Heart left ventricle (tissue), 16 donors: ENCODE measurements around the gene BMPR1A. TPM values are rescaled to one million over a fixed set of nuclear protein-coding genes. Genes with fewer than 3 reads are reported as not detected.

ENCODE experiments used
- ATAC-seq, 4 donors: fragments of 200-7000 bp; cut with Tn5 transposase; one replicate each; pipeline ENCODE4 v1.9.1; 2020 to 2022; ENCODE audit warnings: moderate library complexity in 4 of 4, mild to moderate bottlenecking in 3 of 4, moderate number of reproducible peaks in 1 of 4
- DNase-seq, 5 donors: peaks; one replicate each; pipeline ENCODE4 v3.0.0-alpha.2; 2020
- H3K27ac ChIP-seq, 12 donors: fragments of 200-600 bp; sonication (generic) in 4 of 12; one replicate each; pipeline versions ENCODE4 v1.5.0 to v1.8.0; 2016 to 2022; ENCODE audit warnings: mild to moderate bottlenecking in 2 of 12
- H3K27me3 ChIP-seq, 9 donors: fragments of 200-600 bp; sonication (generic) in 2 of 9; one replicate each; pipeline versions ENCODE4 v1.5.1 to v1.8.0; 2016 to 2022; ENCODE audit warnings: mild to moderate bottlenecking in 3 of 9
- H3K36me3 ChIP-seq, 9 donors: fragments of 200-600 bp; sonication (generic) in 2 of 9; one replicate each; pipeline versions ENCODE4 v1.5.0 to v1.8.0; 2018 to 2022; ENCODE audit warnings: mild to moderate bottlenecking in 2 of 9
- H3K4me1 ChIP-seq, 12 donors: fragments of 200-600 bp; sonication (generic) in 4 of 12; one replicate each; pipeline versions ENCODE4 v1.5.0 to v1.8.0; 2016 to 2022; ENCODE audit warnings: mild to moderate bottlenecking in 3 of 12
- H3K4me3 ChIP-seq, 12 donors: fragments of 200-600 bp; sonication (generic) in 4 of 12; one replicate each; pipeline versions ENCODE4 v1.5.0 to v1.8.0; 2017 to 2022; ENCODE audit warnings: mild to moderate bottlenecking in 9 of 12, moderate library complexity in 4 of 12
- H3K9me3 ChIP-seq, 12 donors: fragments of 200-600 bp; sonication (generic) in 4 of 12; one replicate each; pipeline versions ENCODE4 v1.5.0 to v1.8.0; 2016 to 2022; ENCODE audit warnings: mild to moderate bottlenecking in 1 of 12
- POLR2A ChIP-seq, 2 donors: fragments of 450-650 bp; IDR thresholded peaks; one replicate each; pipeline ENCODE4 v1.6.1; 2017; ENCODE audit warnings: antibody characterized with exemption in 2 of 2, mild to moderate bottlenecking in 2 of 2, moderate library complexity in 2 of 2
- WGBS, 4 donors: extraction: QIAGEN DNeasy Blood & Tissue Kit in 2 of 4; methylation state at CpG; one replicate each; pipeline versions ENCODE4 v1.1.5 to v1.1.7; 2013 to 2018; 5-methylcytosine and 5-hydroxymethylcytosine counted together
- intact Hi-C, 10 donors: fragments of 100-400 bp; cut with DNase I; formaldehyde crosslinking; loops; one replicate each; pipeline versions ENCODE4 v1.11.1 to v1.14.2; 2022
- polyA plus RNA-seq, 2 donors: library from polyadenylated mRNA; stranded (reverse); fragments of 200-250 nt; gene quantifications; one replicate each; pipeline ENCODE4 v1.2.3, GENCODE V29; 2013
- total RNA-seq, 9 donors: library from RNA; depleted of rRNA in 2 of 9; stranded (reverse); fragments of >200 nt in 2 of 9; fragmentation: NEBNext Ultra II Directional in 3 of 9; extraction: Animal tissue kit (Norgen Biotek cat#: 25700) in 3 of 9; gene quantifications; one replicate each; pipeline versions ENCODE4 v1.1.0 to v1.2.4, GENCODE V29; 2016 to 2023
- TF ChIP-seq, protein P1 (sequence below), 12 donors: fragments of 200-600 bp; sonication (generic) in 4 of 12; IDR thresholded peaks; one replicate each; pipeline versions ENCODE4 v1.5.0 to v1.8.0; 2018 to 2022; ENCODE audit warnings: antibody characterized with exemption in 12 of 12, mild to moderate bottlenecking in 5 of 12
- donor health status: ischemic (EF 13 %, LVEDD 7.1; RV severe dilation, severe dysfunction).
- donor health status: healthy with polysubstance abuse.
- donor health status: DM: no; HTN: yes; CAD: no.
- donor health status: DM: no; HTN: no; CAD: no.
- donor health status: ischemic (EF 25% LVEDD 6.9; RV normal size, moderate dysfunction).
- donor health status: ischemic (EF 25% LVEDD 5.7; RV mildly dilated, moderate dysfunction).
- donor health status: healthy.
- donor health status: DM: yes; HTN: yes; CAD: no.
- donor health status: ischemic (EF 35%, LVEDD 5.7; RV mildly dilated, moderate dysfunction).
- donor health status: nonischemic (EF 11% LVEDD 7.7; RV severe dilation, severe dysfunction).
- donor health status: DM: yes; HTN: yes; CAD: no.
- donor health status: PGD.
- donor health status: ischemic (EF 29% LVEDD 5.4; RV normal size, mild dysfunction).
- donor health status: nonischemic (EF 23%, LVEDD 6.1; RV moderate dilation, normal function).

BMPR1A gene
- total and polyA plus RNA-seq, 11 donors: 6.3 to 72.0 (median 40.1) TPM

- intact Hi-C loops: no loop called here
- no peak for DNase-seq
- H3K36me3 ChIP-seq: no peaks in the 10 kb centered on the region
- ATAC-seq: no peak
- H3K9me3 ChIP-seq: no peaks in the 10 kb centered on the region
- H3K27ac ChIP-seq: peak overlapping the region in 1 of 12 donors; percentile 60
- no peaks in the 10 kb centered on the region for H3K27me3 ChIP-seq
- 43 to 54% (median 49%) methylated on average over 1 of the region's 1 CpG for WGBS, 4 donors
- TF ChIP-seq, protein P1, sequence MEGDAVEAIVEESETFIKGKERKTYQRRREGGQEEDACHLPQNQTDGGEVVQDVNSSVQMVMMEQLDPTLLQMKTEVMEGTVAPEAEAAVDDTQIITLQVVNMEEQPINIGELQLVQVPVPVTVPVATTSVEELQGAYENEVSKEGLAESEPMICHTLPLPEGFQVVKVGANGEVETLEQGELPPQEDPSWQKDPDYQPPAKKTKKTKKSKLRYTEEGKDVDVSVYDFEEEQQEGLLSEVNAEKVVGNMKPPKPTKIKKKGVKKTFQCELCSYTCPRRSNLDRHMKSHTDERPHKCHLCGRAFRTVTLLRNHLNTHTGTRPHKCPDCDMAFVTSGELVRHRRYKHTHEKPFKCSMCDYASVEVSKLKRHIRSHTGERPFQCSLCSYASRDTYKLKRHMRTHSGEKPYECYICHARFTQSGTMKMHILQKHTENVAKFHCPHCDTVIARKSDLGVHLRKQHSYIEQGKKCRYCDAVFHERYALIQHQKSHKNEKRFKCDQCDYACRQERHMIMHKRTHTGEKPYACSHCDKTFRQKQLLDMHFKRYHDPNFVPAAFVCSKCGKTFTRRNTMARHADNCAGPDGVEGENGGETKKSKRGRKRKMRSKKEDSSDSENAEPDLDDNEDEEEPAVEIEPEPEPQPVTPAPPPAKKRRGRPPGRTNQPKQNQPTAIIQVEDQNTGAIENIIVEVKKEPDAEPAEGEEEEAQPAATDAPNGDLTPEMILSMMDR (IDR thresholded peaks at IDR 0.05): no peak
- TF ChIP-seq POLR2A (IDR thresholded peaks at IDR 0.05): no peak
- no peak overlapping the region for H3K4me3 ChIP-seq
- H3K4me1 ChIP-seq: peaks cover 0 to 50% (median 19%) of the 10 kb centered on the region in 12 donors
Observed at GRCh38 chr10:86798025-86798424, 41.6 kb downstream of the BMPR1A start.

GRCh38 chr10:86798611-86799010, 42.2 kb downstream of the BMPR1A start:
- peak overlapping the region in 1 of 12 donors; percentile 60 for H3K27ac ChIP-seq
- no peaks in the 10 kb centered on the region for H3K9me3 ChIP-seq
- no peaks in the 10 kb centered on the region for H3K27me3 ChIP-seq
- ATAC-seq (peak in 1 of 4 donors; percentile 51), DNase-seq (no peak)
- WGBS, 4 donors: 5 to 24% (median 14%) methylated on average over 1 of the region's 1 CpG
- no peaks in the 10 kb centered on the region for H3K36me3 ChIP-seq
- H3K4me3 ChIP-seq: no peak overlapping the region
- TF ChIP-seq, protein P1 (IDR thresholded peaks at IDR 0.05): no peak
- TF ChIP-seq POLR2A (IDR thresholded peaks at IDR 0.05): no peak
- peaks cover 0 to 56% (median 19%) of the 10 kb centered on the region in 12 donors for H3K4me1 ChIP-seq
- intact Hi-C loops: no loop called here

- TF ChIP-seq, protein P1 (IDR thresholded peaks at IDR 0.05): no peak
- no peak for TF ChIP-seq POLR2A (IDR thresholded peaks at IDR 0.05)
- no peak overlapping the region for H3K4me3 ChIP-seq
- peaks cover 0 to 59% (median 19%) of the 10 kb centered on the region in 12 donors for H3K4me1 ChIP-seq
- intact Hi-C loops: no loop called here
- no peaks in the 10 kb centered on the region for H3K27me3 ChIP-seq
- H3K27ac ChIP-seq: peak overlapping the region in 1 of 12 donors; percentile 60
- H3K9me3 ChIP-seq: no peaks in the 10 kb centered on the region
- WGBS, 4 donors: 67 to 78% (median 75%) methylated on average over 8 of the region's 8 CpGs
- no peak for DNase-seq
- no peaks in the 10 kb centered on the region for H3K36me3 ChIP-seq
- no peak for ATAC-seq
Observed at GRCh38 chr10:86799188-86799845, 42.9 kb downstream of the BMPR1A start.

DNA sequence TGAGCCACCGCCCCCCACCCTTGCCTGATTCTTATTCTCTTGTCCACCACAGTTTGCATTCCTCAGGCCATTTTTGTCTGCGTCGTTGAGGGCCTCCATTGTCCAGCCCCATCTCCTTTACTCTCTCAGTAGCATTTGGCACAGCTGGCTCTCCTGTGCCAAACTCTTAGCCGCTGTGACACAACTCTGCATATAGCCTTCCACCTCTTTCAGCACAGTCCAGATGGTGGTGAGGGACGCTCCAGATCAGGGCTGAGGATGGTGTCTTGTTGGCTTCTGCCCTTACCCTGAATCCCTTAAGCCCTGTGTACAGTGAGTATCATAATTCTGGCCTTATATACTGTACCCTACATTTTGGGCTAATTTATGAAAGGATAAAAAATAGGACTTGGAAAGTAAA, 45.6 kb downstream of the BMPR1A start:
- Histone ChIP-seq H3K9me3 (no peaks in the 10 kb centered on the region), H3K36me3 (no peaks in the 10 kb centered on the region), H3K4me1 (peaks cover 0 to 43% (median 15%) of the 10 kb centered on the region in 12 donors), H3K27me3 (no peaks in the 10 kb centered on the region), H3K27ac (peak overlapping the region in 1 of 12 donors; percentile 25), H3K4me3 (no peak overlapping the region)
- DNase-seq (no peak), ATAC-seq (peak in 3 of 4 donors; percentile 20 to 48 (median 38))
- WGBS, 4 donors: 80 to 92% (median 85%) methylated on average over 5 of the region's 5 CpGs
- intact Hi-C loops: no loop called here
- no peak for TF ChIP-seq POLR2A (IDR thresholded peaks at IDR 0.05)
- TF ChIP-seq, protein P1 (IDR thresholded peaks at IDR 0.05): no peak
